HCT116 (cell line): ENCODE data around the gene CACNA1A. TPM values are rescaled to one million over a fixed set of nuclear protein-coding genes. Genes with fewer than 3 reads are reported as not detected.

Experiments used
- ATAC-seq: fragments of 200-7000 bp; cut with Tn5 transposase; 2 replicates; pipeline ENCODE4 v1.9.1; 2020; ENCODE audit warnings: mild to moderate bottlenecking, moderate library complexity
- BruUV-seq: library from RNA; stranded (reverse); fragments of 400-500 nt; replicated peaks from 2 replicates; lab custom pipeline; 2021; lab: Mats Ljungman, UMichigan
- CTCF ChIA-PET: fragments of 300-600 bp; sonication (Branson Sonifier 250); formaldehyde crosslinking; loops from one replicate; lab custom pipeline; 2021; ENCODE audit warnings: antibody characterized with exemption; lab: Charles Lee
- POLR2A ChIA-PET: fragments of 300-600, 350-600 bp; sonication (Branson Sonifier 250); formaldehyde crosslinking; loops from one replicate; lab custom pipeline; 2021; ENCODE audit warnings: antibody characterized with exemption; lab: Charles Lee
- RAD21 ChIA-PET, 2 experiments: fragments of 300-600 bp; sonication (Branson Sonifier 250); formaldehyde crosslinking; loops; one replicate each; lab custom pipeline; 2023; ENCODE audit warnings: low total read pairs in 2 of 2; ENCODE audit not compliant: uncharacterized antibody in 2 of 2, unreplicated experiment in 2 of 2, low non-redundant PET in 1 of 2; lab: Charles Lee
- DNase-seq: peaks from one replicate; pipeline ENCODE4 v3.0.0-alpha.2; 2010; ENCODE audit warnings: low read depth, low spot score
- H2AFZ ChIP-seq: fragments of 200-600 bp; shearing (Covaris generic), sonication (generic); 2 replicates; pipeline ENCODE4 v1.6.1; 2017; ENCODE audit warnings: low read depth, mixed run types, mixed read lengths, antibody characterized with exemption, low read length; ENCODE audit not compliant: poor library complexity, severe bottlenecking
- H3K27ac ChIP-seq: 2 replicates; pipeline ENCODE4 v1.5.1; 2012; ENCODE audit warnings: low read depth, low read length
- H3K27me3 ChIP-seq: fragments of 200-600 bp; sonication (generic); 2 replicates; pipeline ENCODE4 v1.6.1; 2016; ENCODE audit warnings: mixed run types, low read length, mixed read lengths; ENCODE audit not compliant: insufficient read depth
- H3K36me3 ChIP-seq, 2 experiments: fragments of 200-500 bp in 1 of 2; fragments of 200-600 bp in 1 of 2; sonication (Bioruptor generic) in 1 of 2; sonication (generic) in 1 of 2; 2 replicates each; pipeline versions ENCODE4 v1.5.1 to v1.6.1; 2014 to 2016; ENCODE audit warnings: low read length in 2 of 2, inconsistent platforms in 1 of 2, mixed read lengths in 1 of 2, mixed run types in 1 of 2; ENCODE audit not compliant: insufficient read depth in 2 of 2, control insufficient read depth in 1 of 2
- H3K4me1 ChIP-seq, 2 experiments: fragments of 200-600 bp in 1 of 2; sonication (generic) in 1 of 2; 2 replicates each; pipeline versions ENCODE4 v1.5.1 to v1.6.1; 2012 to 2017; ENCODE audit warnings: low read length in 2 of 2, inconsistent platforms in 1 of 2, mild to moderate bottlenecking in 1 of 2, mixed read lengths in 1 of 2, mixed run types in 1 of 2, moderate library complexity in 1 of 2; ENCODE audit not compliant: insufficient read depth in 2 of 2, control insufficient read depth in 1 of 2
- H3K4me2 ChIP-seq: fragments of 200-600 bp; sonication (generic); 2 replicates; pipeline ENCODE4 v1.6.1; 2017; ENCODE audit warnings: mixed run types, low read length, mixed read lengths
- H3K4me3 ChIP-seq, 2 experiments: fragments of 200-600 bp in 1 of 2; sonication (generic) in 1 of 2; replicated peaks in 1 of 2; 2 replicates each; pipeline ENCODE4 v1.5.1; 2011 to 2016; ENCODE audit warnings: low read length in 2 of 2, control low read depth in 1 of 2, low read depth in 1 of 2, mild to moderate bottlenecking in 1 of 2, mixed read lengths in 1 of 2, mixed run types in 1 of 2
- H3K79me2 ChIP-seq: fragments of 200-600 bp; sonication (generic); 2 replicates; pipeline ENCODE4 v1.6.1; 2017; ENCODE audit warnings: mild to moderate bottlenecking, mixed run types, low read length, moderate library complexity, mixed read lengths; ENCODE audit not compliant: insufficient read depth
- H3K9ac ChIP-seq: fragments of 200-600 bp; sonication (generic); 2 replicates; pipeline ENCODE4 v1.6.1; 2016; ENCODE audit warnings: low read length, mixed read lengths
- H3K9me2 ChIP-seq: fragments of 200-600 bp; sonication (generic), shearing (Covaris generic); 2 replicates; pipeline ENCODE4 v1.6.1; 2017; ENCODE audit warnings: mixed run types, mild to moderate bottlenecking, moderate library complexity; ENCODE audit not compliant: insufficient read depth
- H3K9me3 ChIP-seq, 2 experiments: fragments of 200-500 bp in 1 of 2; fragments of 200-600 bp in 1 of 2; sonication (Bioruptor generic) in 1 of 2; sonication (generic) in 1 of 2; 2 replicates each; pipeline ENCODE4 v1.6.1; 2014 to 2017; ENCODE audit warnings: low read length in 2 of 2, mixed read lengths in 2 of 2, inconsistent platforms in 1 of 2, low read depth in 1 of 2, mild to moderate bottlenecking in 1 of 2, mixed run types in 1 of 2, moderate library complexity in 1 of 2; ENCODE audit not compliant: control insufficient read depth in 1 of 2, insufficient read depth in 1 of 2
- H4K20me1 ChIP-seq: fragments of 200-600 bp; sonication (generic), shearing (Covaris generic); 2 replicates; pipeline ENCODE4 v1.6.1; 2017; ENCODE audit warnings: mixed run types, mild to moderate bottlenecking, moderate library complexity; ENCODE audit not compliant: insufficient read depth
- ATF3 ChIP-seq: IDR thresholded peaks from 2 replicates; pipeline ENCODE4 v1.6.1; 2012
- CBX3 ChIP-seq: IDR thresholded peaks from 2 replicates; pipeline ENCODE4 v1.6.1; 2012; ENCODE audit warnings: low read depth
- CTCF ChIP-seq, 3 experiments: fragments of 200-600 bp in 1 of 3; sonication (generic) in 1 of 3; IDR thresholded peaks in 2 of 3; conservative IDR thresholded peaks in 1 of 3; 2 replicates each; pipeline ENCODE4 v1.5.1; 2012 to 2017; ENCODE audit warnings: low read depth in 2 of 3, low read length in 2 of 3, antibody characterized with exemption in 1 of 3, borderline replicate concordance in 1 of 3, control low read depth in 1 of 3, mild to moderate bottlenecking in 1 of 3, mixed read lengths in 1 of 3, mixed run types in 1 of 3, moderate library complexity in 1 of 3; ENCODE audit not compliant: insufficient read depth in 1 of 3
- ELF1 ChIP-seq: IDR thresholded peaks from 2 replicates; pipeline ENCODE4 v1.6.1; 2012; ENCODE audit warnings: low read depth, borderline replicate concordance
- EZH2 ChIP-seq: fragments of 200-600 bp; sonication (generic); IDR thresholded peaks from 2 replicates; pipeline ENCODE4 v1.6.1; 2017; ENCODE audit warnings: antibody characterized with exemption, mixed run types
- EZH2phosphoT487 ChIP-seq: fragments of 200-600 bp; IDR thresholded peaks from 2 replicates; pipeline ENCODE4 v1.6.1; 2018; ENCODE audit warnings: antibody characterized with exemption, borderline replicate concordance
- FOSL1 ChIP-seq: IDR thresholded peaks from 2 replicates; pipeline ENCODE4 v1.6.1; 2012; ENCODE audit warnings: low read depth
- MAX ChIP-seq: IDR thresholded peaks from 2 replicates; pipeline ENCODE4 v1.6.1; 2012
- POLR2AphosphoS5 ChIP-seq: IDR thresholded peaks from 2 replicates; pipeline ENCODE4 v1.6.1; 2011; ENCODE audit warnings: mild to moderate bottlenecking, low read depth, low read length, moderate library complexity
- RAD21 ChIP-seq: IDR thresholded peaks from 2 replicates; pipeline ENCODE4 v1.6.1; 2012; ENCODE audit warnings: low read depth, mild to moderate bottlenecking
- REST ChIP-seq: IDR thresholded peaks from 2 replicates; pipeline ENCODE4 v1.6.1; 2012; ENCODE audit warnings: low read depth
- SIN3A ChIP-seq: IDR thresholded peaks from 2 replicates; pipeline ENCODE4 v1.6.1; 2012; ENCODE audit warnings: low read depth
- SP1 ChIP-seq: IDR thresholded peaks from 2 replicates; pipeline ENCODE4 v1.6.1; 2012; ENCODE audit warnings: low read depth
- SRF ChIP-seq: IDR thresholded peaks from 2 replicates; pipeline ENCODE4 v1.6.1; 2012; ENCODE audit warnings: low read depth
- TCF7L2 ChIP-seq: IDR thresholded peaks from 2 replicates; pipeline ENCODE4 v1.7.0; 2011; ENCODE audit warnings: borderline replicate concordance, inconsistent platforms; ENCODE audit not compliant: insufficient read depth, insufficient read length; ENCODE audit errors: extremely low read depth
- YY1 ChIP-seq: IDR thresholded peaks from 2 replicates; pipeline ENCODE4 v1.6.1; 2011; ENCODE audit warnings: low read length, low read depth, moderate library complexity, mild to moderate bottlenecking; ENCODE audit not compliant: insufficient replicate concordance; ENCODE audit errors: extremely low read depth
- ZBTB33 ChIP-seq: IDR thresholded peaks from 2 replicates; pipeline ENCODE4 v1.6.1; 2011; ENCODE audit warnings: mild to moderate bottlenecking, low read length, moderate library complexity; ENCODE audit not compliant: insufficient replicate concordance; ENCODE audit errors: extremely low read depth
- ZFX ChIP-seq: fragments of 450-650 bp; IDR thresholded peaks from 2 replicates; pipeline ENCODE4 v1.6.1; 2017
- ZNF274 ChIP-seq: fragments of 200-500 bp; sonication (Bioruptor generic); IDR thresholded peaks from 2 replicates; pipeline ENCODE4 v1.6.1; 2014; ENCODE audit warnings: mild to moderate bottlenecking, low read depth, low read length, inconsistent platforms
- intact Hi-C: fragments of 100-400 bp; cut with micrococcal nuclease; formaldehyde crosslinking; loops from 2 replicates; pipeline ENCODE4 v1.10.0; 2022
- total RNA-seq: library from RNA; stranded (reverse); gene quantifications from one replicate; pipeline ENCODE4 v1.2.1, GENCODE V29; 2021; ENCODE audit not compliant: unreplicated experiment

The CACNA1A gene
- total RNA-seq, 1 experiment from 2014 or later = 7.5 TPM

GRCh38 chr19:13366529-13367143, 139.6 kb downstream of the CACNA1A start:
- H3K9me2 ChIP-seq = no peaks in the 10 kb centered on the region
- BruUV-seq = no TSS peak
- peak overlapping the region; percentile 11; the same call in 1 of the 2 replicates for H3K4me2 ChIP-seq
- peak; percentile 51 for DNase-seq
- ChIA-PET CTCF (interaction anchor here (0.8 to 1.3 kb wide), 3 partner anchors 62 to 223 kb away, joined by 3 to 6 read pairs (median 3); no protein-coding TSS in a partner anchor), POLR2A (no interaction called here), RAD21 (no interaction called here)
- H3K27me3 ChIP-seq = no peaks in the 10 kb centered on the region
- H3K4me3 ChIP-seq = no peak overlapping the region
- H3K9ac ChIP-seq = no peak overlapping the region
- no peaks in the 10 kb centered on the region for H3K9me3 ChIP-seq
- H4K20me1 ChIP-seq = no peaks in the 10 kb centered on the region
- H3K36me3 ChIP-seq = no peaks in the 10 kb centered on the region
- intact Hi-C loops = loop anchor here (1.0 kb wide), 3 partner anchors 65 to 223 kb away; no protein-coding TSS in a partner anchor
- peak overlapping the region; percentile 29 for H2AFZ ChIP-seq
- H3K79me2 ChIP-seq = no peaks in the 10 kb centered on the region
- H3K27ac ChIP-seq = no peak overlapping the region
- peak; percentile 87 for ATAC-seq
- H3K4me1 ChIP-seq = peaks cover 0 to 6% of the 10 kb centered on the region in 2 experiments; a peak in 1 of 4 replicates
- TF ChIP-seq ELF1 = no peak
- TF ChIP-seq SP1 = no peak
- TF ChIP-seq CTCF (IDR thresholded peaks at IDR 0.05 in 2 of 3, conservative IDR thresholded peaks at IDR 0.05 in 1 of 3; ENCODE audit: borderline replicate concordance in 1 of 3, insufficient read depth in 1 of 3, low read depth in 2 of 3, low read length in 2 of 3) = peak; percentile 64 to 93 (median 75)
- no peak for TF ChIP-seq MAX
- no peak for TF ChIP-seq EZH2
- TF ChIP-seq TCF7L2 = no peak
- TF ChIP-seq ZBTB33 = no peak
- no peak for TF ChIP-seq REST
- TF ChIP-seq FOSL1 = no peak
- no peak for TF ChIP-seq SIN3A
- TF ChIP-seq ZFX = no peak
- no peak for TF ChIP-seq CBX3
- peak; percentile 54 for TF ChIP-seq YY1
- TF ChIP-seq ZNF274 = no peak
- no peak for TF ChIP-seq POLR2AphosphoS5
- no peak for TF ChIP-seq EZH2phosphoT487
- TF ChIP-seq SRF = no peak
- TF ChIP-seq ATF3 = no peak
- peak; percentile 95 for TF ChIP-seq RAD21
